Lower lobe of right lung (tissue), 2 donors: ENCODE results near the gene ATG9A. TPM values are rescaled to one million over a fixed set of nuclear protein-coding genes. Genes with fewer than 3 reads are reported as not detected.
A peak's percentile ranks its signal among the peaks of the same experiment; 100 is the strongest.

ENCODE experiments used
- ATAC-seq, 2 donors: fragments of 200-7000 bp; cut with Tn5 transposase; one replicate each; pipeline ENCODE4 v1.9.1; 2020 to 2022; ENCODE audit warnings: mild to moderate bottlenecking in 2 of 2, moderate library complexity in 2 of 2
- DNase-seq: peaks from one replicate; pipeline ENCODE4 v3.0.0-alpha.2; 2020
- H3K27ac ChIP-seq: fragments of 200-600 bp; one replicate; pipeline ENCODE4 v1.8.0; 2022
- H3K27me3 ChIP-seq: fragments of 200-600 bp; one replicate; pipeline ENCODE4 v1.8.0; 2022; ENCODE audit warnings: low read depth
- H3K36me3 ChIP-seq: fragments of 200-600 bp; one replicate; pipeline ENCODE4 v1.8.0; 2022; ENCODE audit warnings: mild to moderate bottlenecking
- H3K4me1 ChIP-seq: fragments of 200-600 bp; one replicate; pipeline ENCODE4 v1.8.0; 2022
- H3K4me3 ChIP-seq: fragments of 200-600 bp; one replicate; pipeline ENCODE4 v1.8.0; 2022; ENCODE audit warnings: mild to moderate bottlenecking
- H3K9me3 ChIP-seq: fragments of 200-600 bp; one replicate; pipeline ENCODE4 v1.8.0; 2022
- CTCF ChIP-seq: fragments of 200-600 bp; IDR thresholded peaks from one replicate; pipeline ENCODE4 v1.8.0; 2022; ENCODE audit warnings: antibody characterized with exemption, mild to moderate bottlenecking
- intact Hi-C: fragments of 100-400 bp; cut with DNase I; formaldehyde crosslinking; loops from one replicate; pipeline ENCODE4 v1.11.0; 2022
- total RNA-seq: library from RNA; stranded (reverse); fragmentation: NEBNext Ultra II Directional; extraction: Animal tissue kit (Norgen Biotek cat#: 25700); gene quantifications from one replicate; pipeline ENCODE4 v1.2.1, GENCODE V29; 2021
- donor health status: DM: no; HTN: yes; CAD: no; lungs with severe emphysema.

ATG9A gene
- total RNA-seq, 1 donor from 2014 or later = 45.7 TPM

GRCh38 chr2:219171231-219171651 lies 58.2 kb downstream of the ATG9A start:
- no peak for DNase-seq

GRCh38 chr2:219169930-219170654 lies 59.3 kb downstream of the ATG9A start, which contains the start of gene SLC23A3:
SLC23A3 (minus strand) TSS chr2:219170029; CDS start chr2:219169984, 45 bp downstream.
- intact Hi-C loops = no loop called here
- no peak for TF ChIP-seq CTCF
- Histone ChIP-seq H3K4me3 (no peak within 1 kb of the TSS), H3K4me1 (peaks cover 22% of the 10 kb centered on the region), H3K9me3 (no peaks in the 10 kb centered on the region), H3K36me3 (peaks cover 34% of the 10 kb centered on the region), H3K27me3 (no peaks in the 10 kb centered on the region), H3K27ac (no peak within 1 kb of the TSS)
- no peak for ATAC-seq
- DNase-seq = no peak

More at GRCh38 chr2:219171231-219171651, 58.2 kb downstream of the ATG9A start:
- Histone ChIP-seq H3K4me1 (peaks cover 33% of the 10 kb centered on the region), H3K9me3 (no peaks in the 10 kb centered on the region), H3K36me3 (peaks cover 42% of the 10 kb centered on the region), H3K27ac (peak overlapping the region; percentile 49), H3K4me3 (no peak overlapping the region), H3K27me3 (no peaks in the 10 kb centered on the region)
- intact Hi-C loops = no loop called here
- peak; percentile 70 for TF ChIP-seq CTCF
- ATAC-seq = peak; percentile 67

Other genes starting within 250 kb of the ATG9A start
- not detected for gene FEV, start 244.5 kb downstream of the ATG9A start, total RNA-seq
- not detected for gene CRYBA2, start 236.2 kb downstream of the ATG9A start, total RNA-seq
- 7.6 TPM for gene CFAP65, start 188.1 kb downstream of the ATG9A start, total RNA-seq
- gene IHH, start 168.7 kb downstream of the ATG9A start, total RNA-seq = 0.71 TPM
- 13.0 TPM for gene NHEJ1, start 68.8 kb downstream of the ATG9A start, total RNA-seq
- 3.4 TPM for gene SLC23A3, start 59.6 kb downstream of the ATG9A start, total RNA-seq
- 67.7 TPM for gene CNPPD1, start 52.7 kb downstream of the ATG9A start, total RNA-seq
- gene RETREG2, start 51.4 kb downstream of the ATG9A start, total RNA-seq = 82.3 TPM
- 32.6 TPM for gene ZFAND2B, start 22.9 kb downstream of the ATG9A start, total RNA-seq
- 15.4 TPM for gene ABCB6, start 10.7 kb downstream of the ATG9A start, total RNA-seq
- gene ANKZF1, start 170 bp upstream of the ATG9A start, total RNA-seq = 46.1 TPM
- 12.6 TPM for gene GLB1L, start 15.8 kb upstream of the ATG9A start, total RNA-seq
- gene STK16, start 15.8 kb upstream of the ATG9A start, total RNA-seq = 26.7 TPM
- gene TUBA4B, start 23.6 kb upstream of the ATG9A start, total RNA-seq = 3.5 TPM
- 35.0 TPM for gene TUBA4A, start 24.3 kb upstream of the ATG9A start, total RNA-seq
- gene DNAJB2, start 49.7 kb upstream of the ATG9A start, total RNA-seq = 76.6 TPM
- not detected for gene PTPRN, start 79.8 kb upstream of the ATG9A start, total RNA-seq
- not detected for gene RESP18, start 103.1 kb upstream of the ATG9A start, total RNA-seq
- 79.5 TPM for gene DNPEP, start 158.3 kb upstream of the ATG9A start, total RNA-seq
- gene DES, start 188.7 kb upstream of the ATG9A start, total RNA-seq = 64.5 TPM
- gene SPEG, start 205.2 kb upstream of the ATG9A start, total RNA-seq = 6.5 TPM